Hair follicle dermal papilla cell (primary cell): ENCODE results near the gene PTCH2. TPM values are rescaled to one million over a fixed set of nuclear protein-coding genes. Genes with fewer than 3 reads are reported as not detected.
A peak's percentile ranks its signal among the peaks of the same experiment; 100 is the strongest.

Source experiments
- small RNA-seq: library from RNA; depleted of rRNA; stranded (forward); fragments of <200 nt; gene quantifications from one replicate; pipeline ENCODE3, GENCODE V24; 2012
- total RNA-seq: library from RNA; depleted of rRNA; stranded (reverse); fragments of >200 nt; gene quantifications from 2 replicates; pipeline ENCODE4 v1.2.3, GENCODE V29; 2012

Gene PTCH2, protein sequence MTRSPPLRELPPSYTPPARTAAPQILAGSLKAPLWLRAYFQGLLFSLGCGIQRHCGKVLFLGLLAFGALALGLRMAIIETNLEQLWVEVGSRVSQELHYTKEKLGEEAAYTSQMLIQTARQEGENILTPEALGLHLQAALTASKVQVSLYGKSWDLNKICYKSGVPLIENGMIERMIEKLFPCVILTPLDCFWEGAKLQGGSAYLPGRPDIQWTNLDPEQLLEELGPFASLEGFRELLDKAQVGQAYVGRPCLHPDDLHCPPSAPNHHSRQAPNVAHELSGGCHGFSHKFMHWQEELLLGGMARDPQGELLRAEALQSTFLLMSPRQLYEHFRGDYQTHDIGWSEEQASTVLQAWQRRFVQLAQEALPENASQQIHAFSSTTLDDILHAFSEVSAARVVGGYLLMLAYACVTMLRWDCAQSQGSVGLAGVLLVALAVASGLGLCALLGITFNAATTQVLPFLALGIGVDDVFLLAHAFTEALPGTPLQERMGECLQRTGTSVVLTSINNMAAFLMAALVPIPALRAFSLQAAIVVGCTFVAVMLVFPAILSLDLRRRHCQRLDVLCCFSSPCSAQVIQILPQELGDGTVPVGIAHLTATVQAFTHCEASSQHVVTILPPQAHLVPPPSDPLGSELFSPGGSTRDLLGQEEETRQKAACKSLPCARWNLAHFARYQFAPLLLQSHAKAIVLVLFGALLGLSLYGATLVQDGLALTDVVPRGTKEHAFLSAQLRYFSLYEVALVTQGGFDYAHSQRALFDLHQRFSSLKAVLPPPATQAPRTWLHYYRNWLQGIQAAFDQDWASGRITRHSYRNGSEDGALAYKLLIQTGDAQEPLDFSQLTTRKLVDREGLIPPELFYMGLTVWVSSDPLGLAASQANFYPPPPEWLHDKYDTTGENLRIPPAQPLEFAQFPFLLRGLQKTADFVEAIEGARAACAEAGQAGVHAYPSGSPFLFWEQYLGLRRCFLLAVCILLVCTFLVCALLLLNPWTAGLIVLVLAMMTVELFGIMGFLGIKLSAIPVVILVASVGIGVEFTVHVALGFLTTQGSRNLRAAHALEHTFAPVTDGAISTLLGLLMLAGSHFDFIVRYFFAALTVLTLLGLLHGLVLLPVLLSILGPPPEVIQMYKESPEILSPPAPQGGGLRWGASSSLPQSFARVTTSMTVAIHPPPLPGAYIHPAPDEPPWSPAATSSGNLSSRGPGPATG
- total RNA-seq, result 0.24 and 0.32 TPM in 2 replicates

DNA sequence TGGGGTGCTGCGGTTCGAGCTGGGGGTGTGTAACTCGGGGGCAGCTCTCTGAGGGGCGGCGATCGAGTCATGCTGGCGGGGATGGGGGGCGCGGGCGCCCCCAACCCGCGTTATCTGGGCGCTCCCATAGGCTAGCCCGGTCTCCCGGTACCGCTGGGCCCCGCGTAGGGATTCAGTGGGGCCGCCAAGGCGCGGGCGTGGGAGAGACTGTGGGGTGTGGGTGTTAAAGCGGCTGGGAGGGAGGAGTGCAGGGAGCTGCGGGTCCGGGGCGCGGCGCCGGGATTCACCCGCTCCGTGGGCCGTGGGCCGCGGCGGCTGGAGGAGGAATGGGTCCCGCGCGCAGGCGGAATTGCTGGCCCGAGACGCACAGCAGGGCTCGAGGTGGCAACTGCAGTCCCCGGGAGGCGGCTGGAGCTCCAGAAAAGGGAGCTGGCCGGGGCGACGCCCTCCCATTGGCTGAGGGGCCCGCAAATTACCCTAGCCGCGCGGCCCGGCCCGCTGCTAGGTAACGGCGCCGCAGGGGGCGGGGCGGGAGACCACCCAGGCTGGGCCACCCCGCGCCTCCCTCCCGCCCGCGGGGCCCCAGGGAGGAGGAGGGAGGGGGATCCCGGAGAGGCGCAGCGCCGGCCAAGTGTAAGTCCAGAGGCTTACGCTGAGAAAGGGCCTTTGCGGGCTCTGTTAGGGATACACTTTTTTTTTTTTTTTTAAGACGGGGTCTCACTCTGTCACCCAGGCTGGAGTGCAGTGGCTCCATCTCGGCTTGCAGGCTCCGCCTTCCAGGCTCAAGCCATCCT, at the start of gene PTCH2:
PTCH2 (minus strand) TSS at position 392 of the 794 bp plus-strand sequence; CDS start at position 71, 321 bp downstream.

DNA sequence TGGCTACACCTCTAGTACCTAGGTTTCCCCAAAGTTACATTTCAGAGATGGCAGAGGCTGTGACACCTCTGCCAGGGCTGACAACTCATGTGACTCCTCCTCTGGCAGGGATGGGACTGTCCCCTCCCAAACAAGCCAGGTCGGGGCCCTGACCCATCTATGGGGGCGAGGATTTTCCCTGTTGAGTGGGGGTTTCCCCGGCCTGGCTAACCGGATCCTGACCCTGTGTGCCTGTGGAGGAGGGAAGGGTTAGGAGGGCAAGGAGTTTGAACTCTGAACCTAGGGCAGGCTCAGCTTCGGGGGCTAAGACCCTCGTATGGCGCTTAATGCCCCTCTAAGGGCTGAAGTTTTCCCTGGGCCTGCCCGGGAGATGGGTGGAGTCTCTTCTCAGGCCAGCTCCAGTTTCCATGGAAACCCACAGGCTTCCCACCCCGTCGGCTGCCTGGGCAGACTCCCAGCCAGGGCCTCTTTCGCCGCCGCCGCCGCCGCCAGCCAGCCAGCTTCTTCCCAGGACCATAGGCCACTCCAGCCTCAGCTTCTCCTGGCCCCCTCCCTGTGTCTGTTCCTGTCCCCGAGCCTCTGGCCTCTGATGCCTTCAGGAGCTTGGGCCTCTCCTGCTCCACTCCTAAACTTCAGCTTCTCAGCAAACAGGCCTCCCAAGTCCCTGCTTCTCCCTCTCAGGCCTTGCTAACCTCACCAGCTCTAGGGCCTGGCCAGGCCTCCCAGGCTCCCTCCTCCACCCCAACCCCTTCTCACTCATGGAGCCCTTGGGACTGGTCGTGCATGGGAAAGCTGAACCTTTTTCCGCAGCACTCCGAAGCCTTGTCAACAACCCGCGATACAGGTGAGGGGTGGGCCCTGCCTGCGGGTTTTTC, 34.8 kb downstream of the PTCH2 start, which contains the start of gene BTBD19:
BTBD19 (plus strand) TSS at position 461 of the 875 bp plus-strand sequence; CDS start at position 759, 298 bp downstream.

DNA sequence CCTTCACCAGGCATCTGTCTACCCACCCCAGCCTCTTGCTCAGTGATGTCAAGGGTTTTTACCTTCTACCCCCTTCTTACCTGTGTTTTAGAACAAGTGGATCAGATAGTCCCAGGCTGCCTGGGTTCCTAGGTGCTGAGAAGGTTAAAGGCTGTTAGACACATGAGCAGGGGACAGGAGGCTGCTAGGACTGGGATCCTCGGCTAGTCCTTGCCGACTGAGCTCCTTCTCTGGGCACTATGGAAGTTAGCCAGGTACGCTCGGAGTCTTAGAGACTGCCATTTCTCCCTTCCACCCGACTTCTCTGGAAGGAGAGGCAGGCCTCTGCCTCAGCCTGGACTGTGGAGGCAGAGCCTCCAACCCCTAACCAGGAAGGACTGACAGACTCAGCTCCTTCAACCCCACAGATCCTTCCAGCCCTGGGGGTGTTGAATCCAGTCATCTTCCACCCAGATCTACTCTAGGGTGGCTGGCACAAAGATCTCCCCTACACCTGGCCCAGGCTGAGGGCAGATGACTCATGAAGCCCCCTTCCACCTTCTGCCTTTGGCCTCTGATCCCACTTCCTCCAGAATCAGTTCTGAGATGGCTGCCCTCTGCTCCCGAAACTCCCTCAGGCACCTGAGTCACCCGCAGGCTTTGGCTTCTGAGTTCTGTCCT, 36.2 kb downstream of the PTCH2 start, which contains the start of gene DYNLT4:
DYNLT4 (minus strand) TSS at position 648 of the 660 bp plus-strand sequence. CDS start 683 bp downstream, outside the sequence.

DNA sequence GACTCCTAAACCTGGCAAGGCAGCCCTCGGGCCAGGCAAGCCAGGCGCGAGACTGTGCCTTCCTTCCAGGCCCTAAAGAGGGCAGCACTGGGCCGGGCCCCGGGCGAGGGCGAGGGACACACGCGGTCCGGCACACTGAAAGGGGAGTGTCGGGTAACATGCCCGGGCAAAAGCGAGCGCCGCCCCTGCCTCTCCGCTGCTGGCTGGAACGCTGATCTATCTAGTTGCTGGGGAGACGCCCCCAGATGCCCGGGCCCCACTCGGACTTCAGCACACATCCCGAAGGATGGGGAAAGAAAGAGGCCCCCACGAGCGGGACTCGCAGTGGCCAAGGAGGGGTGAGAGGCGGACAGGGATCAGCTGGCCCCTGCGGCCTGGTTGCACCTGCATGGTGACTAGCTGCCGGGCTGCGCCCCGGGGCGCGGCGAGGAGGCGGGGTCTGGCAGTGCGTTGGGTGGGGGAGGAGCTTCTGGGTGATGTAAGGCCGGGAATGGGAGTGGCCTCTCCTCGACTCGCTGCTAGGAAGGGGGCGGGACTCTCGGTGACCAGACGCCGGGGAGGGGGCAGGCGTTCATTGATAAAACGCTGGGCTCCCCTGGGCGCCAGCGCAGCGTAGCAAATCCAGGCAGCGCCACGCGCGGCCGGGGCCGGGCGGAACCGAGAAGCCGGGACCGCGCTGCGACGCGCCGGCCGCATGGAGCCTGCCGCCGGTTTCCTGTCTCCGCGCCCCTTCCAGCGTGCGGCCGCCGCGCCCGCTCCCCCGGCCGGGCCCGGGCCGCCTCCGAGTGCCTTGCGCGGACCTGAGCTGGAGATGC, 43.1 kb downstream of the PTCH2 start, which contains the start of gene PLK3:
PLK3 (plus strand) TSS at position 608 of the 815 bp plus-strand sequence; CDS start at position 695, 87 bp downstream.

DNA sequence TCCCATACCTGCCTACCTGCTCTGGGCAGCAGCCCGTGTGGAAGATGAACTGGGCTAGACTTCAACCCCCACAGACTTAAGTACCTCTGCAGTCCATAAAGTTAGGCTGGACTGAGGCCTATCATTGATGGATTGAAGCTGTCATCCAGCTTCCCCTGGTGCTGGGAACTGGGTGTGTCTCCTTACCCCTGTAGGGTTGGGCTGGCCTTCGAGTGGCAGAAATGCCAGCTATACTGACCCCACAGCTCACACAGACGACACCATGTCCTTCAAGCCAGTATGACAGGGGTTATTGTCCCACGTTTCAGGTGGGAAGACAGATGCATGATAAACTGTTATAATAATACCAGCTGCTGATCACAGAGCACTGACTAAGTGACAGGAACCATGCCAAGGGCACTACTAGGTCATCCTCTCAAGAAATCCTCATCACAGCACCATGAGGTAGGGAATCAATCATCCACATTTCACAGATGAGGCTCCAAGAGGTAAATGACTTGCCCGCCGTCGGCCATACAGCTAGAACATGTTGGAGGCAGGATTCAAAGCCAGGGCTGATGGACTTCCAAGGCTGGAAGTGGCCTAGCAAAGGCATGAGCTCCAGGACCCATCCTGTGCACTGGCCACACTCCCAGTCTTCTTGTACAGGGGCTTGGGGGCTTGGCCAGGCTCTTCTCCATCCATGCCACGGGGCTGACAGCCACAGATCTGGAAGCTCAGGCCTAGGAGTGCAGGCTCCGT, 54.8 kb downstream of the PTCH2 start, which contains the start of gene BEST4:
BEST4 (minus strand) TSS at position 51 of the 741 bp plus-strand sequence. CDS start 465 bp downstream, outside the sequence.

DNA sequence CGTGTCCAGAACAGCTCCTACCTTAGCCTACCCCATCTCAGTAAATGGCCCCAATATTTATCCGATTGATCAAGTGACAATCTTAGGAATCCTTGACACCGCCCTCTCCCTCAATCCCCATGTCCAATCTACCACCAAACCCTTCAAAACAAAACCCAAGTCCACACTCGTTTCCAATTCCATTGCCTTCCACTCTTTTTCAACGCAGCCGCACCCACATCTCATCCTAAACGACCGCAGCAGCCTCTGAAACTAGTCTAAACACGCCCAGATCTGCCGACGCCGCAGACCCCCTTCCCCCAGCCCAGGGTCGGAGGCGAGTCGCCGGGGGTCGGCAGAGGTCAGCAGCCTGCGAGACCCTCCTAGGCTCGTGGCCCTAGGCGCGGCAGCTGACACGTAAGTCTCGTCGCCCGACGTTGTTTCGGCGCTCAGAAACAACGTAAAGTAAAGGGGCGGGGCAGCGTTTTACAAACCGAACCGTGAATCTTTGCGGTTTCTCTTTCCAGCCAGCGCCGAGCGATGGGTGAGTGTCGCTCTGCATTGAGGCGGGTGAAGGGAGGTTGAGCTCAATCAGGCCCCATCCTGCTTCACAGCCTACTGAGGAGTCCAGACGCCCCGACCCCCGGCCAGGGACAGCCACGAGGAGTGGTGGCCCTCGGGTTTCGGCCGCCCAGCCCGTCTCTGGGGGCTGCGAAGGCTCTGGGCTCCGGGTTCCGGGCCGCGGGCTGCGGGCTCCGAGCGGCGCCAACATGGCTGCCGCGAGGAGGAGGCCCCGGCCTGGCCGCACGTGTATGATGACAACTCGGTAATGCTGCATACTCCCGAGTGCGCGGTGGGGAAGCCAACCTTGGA, 67.7 kb downstream of the PTCH2 start, which contains the start of gene RPS8:
RPS8 (plus strand) TSS at position 463 of the 852 bp plus-strand sequence; CDS start at position 520, 57 bp downstream.

Small RNA genes lying within 50 kb of the gene (small RNA-seq; reads per million reads assigned to genes)
- gene AL136380.1, result not detected
- 656 reads per million, percentile 99 among the genes with 10 or more reads in this experiment for gene SNORD38A
- not detected for gene SNORD38B
- 52.1 reads per million, percentile 97 among the genes with 10 or more reads in this experiment for gene SNORD46
- gene SNORD55, result not detected

Other genes with a start within 250 kb of the PTCH2 start
- 5.8 and 7.4 TPM in 2 replicates for gene TMEM53, start 168.8 kb downstream of the PTCH2 start, total RNA-seq
- gene ARMH1, start 168.5 kb downstream of the PTCH2 start, total RNA-seq, result 0.97 and 2.9 TPM in 2 replicates
- gene RNU5D-1, start 112.1 kb downstream of the PTCH2 start, total RNA-seq, result not detected in 2 replicates
- gene KIF2C, start 103.4 kb downstream of the PTCH2 start, total RNA-seq, result 2.6 TPM in 2 replicates
- 847 and 1,097 TPM in 2 replicates for gene RPS8, start 67.7 kb downstream of the PTCH2 start, total RNA-seq
- gene BEST4, start 55.1 kb downstream of the PTCH2 start, total RNA-seq, result 0.16 and 0.24 TPM in 2 replicates
- gene PLK3, start 42.9 kb downstream of the PTCH2 start, total RNA-seq, result 36.5 and 45.4 TPM in 2 replicates
- not detected in 2 replicates for gene DYNLT4, start 35.9 kb downstream of the PTCH2 start, total RNA-seq
- gene BTBD19, start 34.7 kb downstream of the PTCH2 start, total RNA-seq, result 16.6 and 19.5 TPM in 2 replicates
- gene EIF2B3, start 143.3 kb upstream of the PTCH2 start, total RNA-seq, result 27.3 and 29.8 TPM in 2 replicates
- 40.1 and 41.7 TPM in 2 replicates for gene HECTD3, start 168.1 kb upstream of the PTCH2 start, total RNA-seq
- gene UROD, start 169.0 kb upstream of the PTCH2 start, total RNA-seq, result 105 and 112 TPM in 2 replicates